ENCODE results near the gene SYNE4.

SYNE4 gene

GRCh38 chr19:36026091-36026876, 17.7 kb upstream of the SYNE4 start:
- no peak for DNase-seq (ENCODE audit: low read depth in 2 of 2)

GRCh38 chr19:36025541-36025940, 16.9 kb upstream of the SYNE4 start:
- no peak for DNase-seq (ENCODE audit: low read depth in 2 of 2)

DNA sequence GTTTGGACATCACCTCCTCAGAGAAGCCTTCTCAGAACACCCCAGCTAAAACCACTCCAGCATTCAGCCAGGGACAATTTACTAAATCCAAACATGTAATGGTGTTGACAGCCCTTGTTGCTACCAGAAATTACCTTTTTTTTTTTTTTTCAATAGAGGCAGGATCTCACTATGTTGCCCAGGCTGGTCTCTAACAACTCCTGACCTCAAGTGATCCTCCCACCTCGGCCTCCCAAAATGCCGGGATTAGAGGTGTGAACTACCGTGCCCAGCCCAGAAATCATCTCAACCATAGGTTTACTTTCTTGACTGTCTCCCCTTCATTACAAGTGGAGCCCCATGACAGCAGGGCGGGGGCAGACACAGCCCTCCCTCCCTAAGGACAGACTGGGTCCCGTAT, 14.8 kb upstream of the SYNE4 start:
- no peak for DNase-seq (ENCODE audit: low read depth in 2 of 2)

- no peak for DNase-seq (ENCODE audit: low read depth in 2 of 2)
Observed at GRCh38 chr19:36019061-36019670, 10.6 kb upstream of the SYNE4 start.

DNA sequence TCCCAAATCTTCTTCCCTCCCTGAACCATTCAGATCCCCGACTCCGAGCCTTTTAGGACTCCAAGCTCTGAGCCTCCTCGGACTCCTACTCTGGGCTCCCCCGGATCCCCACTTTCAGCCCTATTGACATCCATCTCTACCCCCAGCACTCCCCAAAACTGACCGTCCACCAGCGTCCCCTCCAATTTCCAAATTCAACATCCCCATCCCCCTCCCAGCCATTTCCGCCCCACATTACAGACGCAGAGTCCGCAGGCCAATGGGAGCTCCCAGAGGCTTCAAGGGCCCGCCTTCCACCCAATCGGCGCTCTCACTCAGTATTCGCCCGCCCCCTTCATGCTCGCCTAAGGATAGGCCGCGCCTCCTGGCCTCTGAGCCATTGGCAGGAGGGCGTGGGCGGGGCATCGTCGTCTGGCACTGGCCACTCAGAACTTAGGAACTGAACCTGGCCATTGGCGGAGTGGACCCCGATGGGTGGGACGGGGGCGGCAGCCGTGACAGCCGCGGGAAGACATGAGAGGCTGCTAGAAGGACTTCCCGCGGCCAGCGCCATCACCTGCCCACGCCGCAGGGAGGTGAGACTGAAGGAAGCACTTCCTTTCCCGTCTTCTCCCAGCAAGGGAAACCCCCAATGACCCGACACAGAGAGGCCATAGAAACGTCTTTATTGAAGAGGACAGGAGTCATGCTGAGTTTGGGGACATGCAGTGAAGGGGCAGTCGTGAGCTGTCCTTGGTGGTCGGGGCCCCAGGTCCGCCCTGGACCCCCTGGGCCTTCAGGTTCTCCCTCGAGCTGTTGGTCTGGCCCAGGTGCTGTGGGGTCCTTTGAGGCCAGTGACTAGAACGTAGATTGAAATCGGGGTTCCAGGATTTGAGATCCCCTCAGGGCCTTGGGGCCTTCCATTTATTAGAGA, 5.7 kb upstream of the SYNE4 start, which contains the start of gene ALKBH6:
Gene ALKBH6 (minus strand): TSS at position 202 of the 913 bp plus-strand sequence. CDS start 816 bp downstream, outside the sequence.
- peak; percentile 98 to 100 for DNase-seq (ENCODE audit: low read depth in 2 of 2)

- no peak for DNase-seq (ENCODE audit: low read depth in 2 of 2)
Observed at GRCh38 chr19:36013280-36014011, 4.8 kb upstream of the SYNE4 start.

DNA sequence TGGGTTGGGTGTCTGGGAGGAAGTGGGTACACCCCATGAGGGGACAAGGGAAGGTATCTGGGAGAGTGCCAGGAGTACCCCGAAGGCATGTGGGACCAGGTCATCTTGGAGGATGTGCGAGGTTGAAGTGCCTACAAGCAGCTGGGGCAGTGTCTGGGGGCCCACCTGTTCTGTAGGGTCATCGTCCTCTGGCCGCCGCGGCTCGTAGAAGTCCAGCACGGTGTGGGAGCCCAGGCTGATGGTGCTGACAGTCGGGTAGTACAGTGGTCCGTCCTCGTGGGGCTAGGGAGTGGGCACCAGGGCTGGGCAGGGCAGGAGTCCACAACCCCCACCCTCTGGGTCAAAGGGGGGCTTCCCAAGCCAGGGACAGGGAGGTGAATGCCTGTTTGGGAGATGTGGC, 1.8 kb upstream of the SYNE4 start:
- no peak for DNase-seq (ENCODE audit: low read depth in 2 of 2)

GRCh38 chr19:36009633-36010379, 1.2 kb upstream of the SYNE4 start:
- DNase-seq (ENCODE audit: low read depth in 2 of 2) = no peak

GRCh38 chr19:36009220-36009619, 607 bp upstream of the SYNE4 start:
- DNase-seq (ENCODE audit: low read depth in 2 of 2) = peak; percentile 24 to 54

- no peak for DNase-seq (ENCODE audit: low read depth in 2 of 2)
Observed at GRCh38 chr19:36006955-36007354, 1.7 kb downstream of the SYNE4 start.

DNA sequence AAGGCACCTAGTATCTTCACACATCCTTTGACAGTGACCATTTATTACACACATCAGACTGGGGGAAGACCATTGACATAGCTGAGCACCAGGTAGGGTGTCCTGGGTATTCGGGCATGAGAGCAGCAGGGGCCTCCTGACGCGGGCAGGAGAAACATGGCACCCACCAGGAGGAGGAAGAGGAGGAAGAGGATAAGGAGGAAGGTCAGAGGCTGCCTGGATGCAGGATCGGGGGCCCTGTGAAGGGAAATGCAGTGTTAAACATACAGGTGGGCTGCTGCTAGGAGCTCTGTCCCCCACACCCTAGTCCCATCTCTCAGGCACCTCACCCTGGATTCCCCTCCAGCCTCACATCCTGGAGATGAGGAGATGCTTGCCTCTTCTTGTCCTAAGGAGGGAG, 5.3 kb downstream of the SYNE4 start:
- no peak for DNase-seq (ENCODE audit: low read depth in 2 of 2)

DNA sequence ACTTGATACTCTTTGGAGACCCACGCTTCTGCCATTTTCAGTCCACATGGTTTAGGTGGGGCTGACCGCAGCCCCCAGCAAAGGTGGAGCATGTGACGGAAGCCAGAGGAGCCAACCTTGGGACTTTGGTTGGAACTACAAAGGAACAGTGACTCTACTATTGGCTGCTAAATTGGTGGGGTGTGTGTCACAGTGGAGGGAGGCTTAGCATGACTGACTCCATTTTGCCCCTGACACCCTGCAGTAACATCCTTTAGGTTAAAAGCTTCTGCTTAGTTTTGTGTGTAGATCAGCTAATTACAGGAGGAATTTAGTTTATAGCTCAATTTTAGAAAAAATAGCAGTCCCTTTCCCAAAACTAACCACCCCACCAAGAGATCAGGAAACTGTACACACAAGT, 7.0 kb downstream of the SYNE4 start:
- no peak for DNase-seq (ENCODE audit: low read depth in 2 of 2)

- no peak for DNase-seq (ENCODE audit: low read depth in 2 of 2)
Observed at GRCh38 chr19:35996777-35997176, 11.8 kb downstream of the SYNE4 start.

DNA sequence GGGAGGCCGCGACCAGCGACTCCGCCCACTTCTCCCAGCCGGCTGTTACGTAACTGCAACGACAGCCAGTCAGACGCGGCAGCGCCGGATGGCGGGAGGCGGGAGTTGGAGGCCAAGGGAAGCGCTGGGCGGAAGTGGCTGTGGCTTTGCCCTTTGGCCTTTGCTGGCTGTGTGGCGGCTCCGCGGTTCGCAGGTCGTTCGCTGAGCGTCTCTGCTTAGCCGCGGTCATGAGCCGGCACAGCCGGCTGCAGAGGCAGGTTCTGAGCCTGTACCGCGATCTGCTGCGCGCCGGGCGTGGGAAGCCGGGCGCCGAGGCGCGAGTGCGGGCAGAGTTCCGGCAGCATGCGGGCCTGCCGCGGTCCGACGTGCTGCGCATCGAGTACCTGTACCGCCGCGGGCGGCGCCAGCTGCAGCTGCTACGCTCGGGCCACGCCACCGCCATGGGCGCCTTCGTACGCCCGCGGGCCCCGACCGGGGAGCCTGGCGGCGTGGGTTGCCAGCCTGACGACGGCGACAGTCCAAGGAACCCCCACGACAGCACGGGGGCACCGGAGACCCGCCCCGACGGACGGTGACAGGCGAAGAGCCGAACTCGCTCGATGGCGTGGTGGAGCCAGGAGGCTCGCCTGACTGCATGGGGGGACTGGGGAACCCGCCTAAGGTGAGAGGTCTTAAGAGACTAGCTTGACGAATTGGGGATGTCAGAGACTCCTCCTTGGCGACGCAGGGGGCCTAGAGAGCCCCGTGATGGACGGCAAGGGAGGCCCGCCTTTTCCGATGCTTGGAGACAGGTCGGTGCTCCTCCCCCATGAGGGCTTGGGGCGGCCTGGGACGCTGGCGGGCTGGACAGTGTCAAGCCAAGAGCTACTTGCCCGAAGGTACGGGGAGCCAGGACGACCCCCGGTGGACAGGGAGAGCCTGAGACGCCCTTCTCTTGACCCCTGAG, 13.3 kb downstream of the SYNE4 start, which contains the start of gene SDHAF1:
Gene SDHAF1 (plus strand): TSS at position 141 of the 946 bp plus-strand sequence. CDS start 87 bp downstream, at position 228.
- DNase-seq (ENCODE audit: low read depth in 2 of 2) = peak; percentile 85 to 97

DNA sequence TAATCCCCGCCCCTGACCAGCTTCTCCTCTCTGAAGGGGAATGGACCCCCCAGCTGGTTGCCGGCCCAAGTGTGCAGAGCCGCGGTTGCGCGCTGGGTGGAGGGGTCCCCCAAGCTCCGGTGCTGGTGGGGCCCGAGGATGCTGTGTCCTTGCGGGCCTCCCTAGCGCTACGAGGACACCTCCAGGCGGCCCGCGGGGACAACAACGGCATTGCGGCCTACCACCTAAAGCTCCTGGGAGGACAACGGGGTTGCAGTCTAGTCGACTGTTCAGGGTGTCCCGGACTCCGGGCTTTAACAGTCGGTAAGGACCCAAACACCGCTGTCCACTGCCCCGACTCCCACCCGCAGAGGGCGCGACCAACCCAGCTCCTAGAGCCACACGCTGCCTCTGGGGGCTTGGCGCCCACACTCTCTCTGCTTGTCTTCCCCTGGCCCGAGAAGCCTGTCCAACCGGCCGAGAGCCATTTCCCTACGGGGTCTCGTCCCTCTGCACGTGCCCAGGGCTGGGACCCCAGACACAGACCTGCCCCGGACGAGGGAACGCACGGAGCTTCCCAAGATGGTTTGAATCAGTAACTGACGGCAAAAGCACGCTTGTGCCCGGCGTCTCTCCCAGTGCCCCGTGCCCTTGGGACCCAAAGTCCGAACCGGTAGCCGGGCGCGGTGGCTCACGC, 14.6 kb downstream of the SYNE4 start:
- no peak for DNase-seq (ENCODE audit: low read depth in 2 of 2)

DNA sequence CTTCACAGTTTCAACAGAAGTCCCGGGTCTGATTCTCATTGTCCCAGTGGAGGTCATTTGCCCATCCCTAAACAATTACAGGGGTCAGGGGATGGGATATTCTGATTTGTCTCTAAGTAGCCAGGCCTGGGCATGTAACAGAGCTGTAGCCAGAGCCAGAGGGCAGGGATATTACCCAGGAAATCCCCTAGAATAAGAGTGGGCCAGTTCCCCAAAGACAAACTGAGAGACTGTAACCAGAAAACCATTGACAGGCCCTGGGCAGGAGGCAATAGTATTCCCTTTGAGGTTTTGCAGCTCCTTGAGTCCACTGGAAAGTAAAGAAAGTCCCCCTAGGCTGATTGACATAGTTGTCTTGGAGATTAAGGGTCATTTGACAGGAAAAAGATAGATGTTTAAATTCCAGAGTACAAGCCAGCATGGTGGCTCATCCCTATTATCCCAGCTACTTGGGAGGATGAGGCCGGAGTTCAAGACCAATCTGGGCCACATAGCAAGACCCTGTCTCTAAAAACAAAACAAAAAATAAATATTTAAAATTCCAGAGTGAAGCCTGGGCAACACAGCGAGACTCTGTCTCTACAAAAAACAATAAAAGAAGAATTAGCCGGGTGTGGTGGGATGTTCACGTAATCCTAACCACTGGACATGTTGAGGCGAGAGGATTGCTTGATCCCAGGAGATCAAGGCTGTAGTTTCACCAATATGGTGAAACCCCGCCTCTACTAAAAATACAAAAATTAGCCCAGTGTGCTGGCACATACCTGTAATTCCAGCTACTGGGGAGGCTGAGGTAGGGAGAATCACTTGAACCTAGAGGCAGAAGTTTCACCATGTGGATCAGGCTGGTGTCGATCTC, 15.5 kb downstream of the SYNE4 start:
- no peak for DNase-seq (ENCODE audit: low read depth in 2 of 2)

- no peak for DNase-seq (ENCODE audit: low read depth in 2 of 2)
Observed at GRCh38 chr19:35991731-35992450, 16.7 kb downstream of the SYNE4 start.

Measured in stimulated activated CD4-positive, alpha-beta T cell treated with anti-CD3 and anti-CD28 coated beads, Interleukin-12 subunit alpha, Interleukin-12 subunit beta, amount 100 ng/mL, for 24 hours (primary cell).